ENCODE results near the gene PARP6. TPM values are rescaled to one million over a fixed set of nuclear protein-coding genes. Genes with fewer than 3 reads are reported as not detected.

Gene PARP6
- total and polyA plus RNA-seq, 4 donors, result 4.3 to 15.3 (median 9.3) TPM

GRCh38 chr15:72202302-72202701 is 70.1 kb downstream of the PARP6 start:
- 97% methylated on average over 13 of the region's 13 CpGs for WGBS
- Histone ChIP-seq H3K36me3 (ENCODE audit: control insufficient read depth in 4 of 4, insufficient read depth in 3 of 4, low read depth in 1 of 4, low read length in 3 of 4) (peaks cover 0 to 18% (median 8%) of the 10 kb centered on the region in 4 donors), H3K9ac (ENCODE audit: low read depth in 1 of 2, low read length in 2 of 2) (no peak overlapping the region), H3K4me1 (ENCODE audit: control insufficient read depth in 4 of 4, insufficient read depth in 4 of 4, low read length in 3 of 4) (peaks cover 0 to 6% (median under 1%) of the 10 kb centered on the region in 4 donors), H3K27me3 (ENCODE audit: control insufficient read depth in 4 of 4, insufficient read depth in 4 of 4, low read length in 3 of 4) (peaks cover 0 to 3% (median 0%) of the 10 kb centered on the region in 4 donors), H3K4me3 (ENCODE audit: low read depth in 1 of 3, low read length in 3 of 3) (no peak overlapping the region), H3K9me3 (ENCODE audit: control insufficient read depth in 4 of 4, low read length in 3 of 4) (no peaks in the 10 kb centered on the region), H3K27ac (ENCODE audit: low read depth in 1 of 2, low read length in 2 of 2) (no peak overlapping the region)
- TF ChIP-seq CTCF (IDR thresholded peaks at IDR 0.05; ENCODE audit: low read depth, low read length, missing input control) (no peak), MAX (IDR thresholded peaks at IDR 0.05) (no peak), REST (IDR thresholded peaks at IDR 0.05) (no peak), FOXA1 (IDR thresholded peaks at IDR 0.05) (no peak), NR2F2 (IDR thresholded peaks at IDR 0.05) (no peak), EGR1 (IDR thresholded peaks at IDR 0.05; ENCODE audit: low read depth in 2 of 2) (no peak)
- DNase-seq (ENCODE audit: low spot score), result no peak

GRCh38 chr15:72201391-72201921 is 70.9 kb downstream of the PARP6 start:
- peaks cover 0 to 11% (median 4%) of the 10 kb centered on the region in 4 donors for H3K4me1 ChIP-seq (ENCODE audit: control insufficient read depth in 4 of 4, insufficient read depth in 4 of 4, low read length in 3 of 4)

More at GRCh38 chr15:72201391-72201921, 70.9 kb downstream of the PARP6 start:
- peaks cover 0 to 11% (median 4%) of the 10 kb centered on the region in 4 donors for H3K36me3 ChIP-seq (ENCODE audit: control insufficient read depth in 4 of 4, insufficient read depth in 3 of 4, low read depth in 1 of 4, low read length in 3 of 4)
- DNase-seq (ENCODE audit: low spot score), result no peak
- TF ChIP-seq HNF4A (conservative IDR thresholded peaks at IDR 0.05) (no peak), GABPA (IDR thresholded peaks at IDR 0.05 in 1 of 2, conservative IDR thresholded peaks at IDR 0.05 in 1 of 2) (no peak), RXRA (IDR thresholded peaks at IDR 0.05) (no peak), CTCF (IDR thresholded peaks at IDR 0.05; ENCODE audit: low read depth, low read length, missing input control) (no peak), NR2F2 (IDR thresholded peaks at IDR 0.05) (no peak)
- no peak overlapping the region for H3K4me3 ChIP-seq (ENCODE audit: low read depth in 1 of 3, low read length in 3 of 3)
- no peak overlapping the region for H3K27ac ChIP-seq (ENCODE audit: low read depth in 1 of 2, low read length in 2 of 2)
- H3K9me3 ChIP-seq (ENCODE audit: control insufficient read depth in 4 of 4, low read length in 3 of 4), result no peaks in the 10 kb centered on the region
- H3K9ac ChIP-seq (ENCODE audit: low read depth in 1 of 2, low read length in 2 of 2), result no peak overlapping the region
- H3K27me3 ChIP-seq (ENCODE audit: control insufficient read depth in 4 of 4, insufficient read depth in 4 of 4, low read length in 3 of 4), result peaks cover 0 to 7% (median 0%) of the 10 kb centered on the region in 4 donors
- WGBS, result 88% methylated on average over 3 of the region's 3 CpGs

Measured in liver (tissue), 9 donors.